Hepatic stellate cell (primary cell): ENCODE measurements around the gene CETN2.
"Not testable (repeated sequence)": the region's sequence is repeated elsewhere in the genome, so short reads cannot be mapped to it uniquely, and the experiment has no call there.

ENCODE experiments used
- DNase-seq: peaks from one replicate; pipeline ENCODE4 v3.0.0; 2011; ENCODE audit warnings: low spot score

The CETN2 gene

DNA sequence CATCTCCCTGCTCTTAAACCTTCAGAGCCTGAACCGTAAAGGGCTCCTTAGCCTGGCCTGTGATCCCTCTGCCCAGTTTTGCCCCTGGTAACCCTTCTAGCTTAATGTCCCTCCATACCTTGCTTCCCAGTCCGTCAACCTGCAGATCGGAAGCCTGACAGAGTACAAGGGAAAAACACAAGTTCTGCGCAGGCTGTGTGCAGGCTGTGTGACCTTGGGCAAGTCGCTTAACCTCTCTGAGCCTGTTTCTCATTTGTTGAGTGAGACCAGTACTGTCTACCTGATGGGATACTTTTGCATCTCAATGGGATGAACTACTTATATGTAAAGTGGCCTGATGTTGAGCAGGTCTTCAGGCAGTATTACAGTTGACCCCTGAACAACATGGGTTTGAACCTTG lies 2.0 kb upstream of the CETN2 start:
- DNase-seq, result no peak

- no peak for DNase-seq
Observed at GRCh38 chrX:152831391-152831790, 834 bp upstream of the CETN2 start.

GRCh38 chrX:152824841-152825374 lies 5.6 kb downstream of the CETN2 start:
- no peak for DNase-seq

- DNase-seq, result no peak
Observed at GRCh38 chrX:152823657-152824056, 6.9 kb downstream of the CETN2 start.

DNA sequence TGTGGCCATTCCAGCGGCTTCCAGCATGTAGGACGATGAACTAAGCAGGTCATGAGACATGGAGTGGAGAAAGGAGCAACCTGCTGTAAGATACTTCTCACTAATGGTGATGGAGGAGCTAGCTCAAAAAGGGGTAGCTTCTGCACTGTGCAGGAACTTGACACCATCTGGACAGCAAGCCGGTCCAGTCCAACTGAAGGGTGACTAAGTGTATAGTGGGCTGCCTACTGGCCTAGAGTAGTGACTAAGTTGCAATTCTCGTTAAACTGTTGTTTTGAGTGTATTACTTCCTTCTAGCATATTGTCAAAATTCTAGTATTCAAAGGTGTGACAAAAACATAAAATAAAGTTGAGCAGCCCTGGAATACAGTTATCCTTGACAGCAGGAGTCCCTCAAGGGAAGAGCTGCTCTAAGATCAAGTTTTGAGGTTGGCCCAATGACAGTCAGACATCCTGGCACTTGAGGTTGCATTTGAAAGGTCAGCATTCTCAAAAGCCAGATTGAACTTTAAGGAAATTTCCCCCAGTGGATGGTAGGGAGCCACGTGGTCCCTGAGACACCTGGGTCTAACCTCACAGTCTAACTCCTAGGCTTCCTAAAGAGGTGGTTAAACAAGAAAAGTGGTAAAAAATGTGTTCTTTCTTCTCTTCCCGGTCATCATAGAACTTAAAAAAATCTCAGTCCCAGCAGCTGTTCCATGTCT lies 8.0 kb downstream of the CETN2 start:
- DNase-seq, result no peak

DNA sequence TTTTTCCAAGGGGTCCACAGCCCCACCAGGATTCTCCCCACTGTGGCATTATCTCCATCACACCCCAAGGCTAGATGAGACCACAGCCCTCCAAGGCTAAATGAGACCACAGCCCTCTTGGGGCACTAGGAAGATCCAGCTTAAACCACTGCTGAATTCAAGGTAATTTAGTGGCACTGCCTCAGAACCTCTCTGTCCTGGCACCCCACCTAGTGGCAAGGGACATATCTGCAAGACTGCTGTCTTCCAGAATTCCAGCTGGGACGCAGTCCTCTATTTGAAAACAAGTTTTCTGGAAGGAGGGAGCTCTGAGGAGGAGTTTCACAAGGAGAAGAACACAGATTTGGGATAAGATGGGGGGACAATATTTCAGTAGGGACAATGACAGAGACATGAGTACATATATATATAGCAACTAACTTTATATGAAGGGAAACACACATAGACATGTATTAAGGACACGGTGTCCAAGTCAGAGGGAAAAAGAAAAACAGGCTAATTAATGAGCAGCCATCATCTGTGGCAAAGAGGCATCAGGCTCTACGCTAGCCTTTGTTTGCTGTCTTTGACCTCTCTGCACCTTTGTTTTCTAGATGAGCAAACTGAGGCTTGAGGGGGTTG lies 9.3 kb downstream of the CETN2 start:
- no peak for DNase-seq

DNA sequence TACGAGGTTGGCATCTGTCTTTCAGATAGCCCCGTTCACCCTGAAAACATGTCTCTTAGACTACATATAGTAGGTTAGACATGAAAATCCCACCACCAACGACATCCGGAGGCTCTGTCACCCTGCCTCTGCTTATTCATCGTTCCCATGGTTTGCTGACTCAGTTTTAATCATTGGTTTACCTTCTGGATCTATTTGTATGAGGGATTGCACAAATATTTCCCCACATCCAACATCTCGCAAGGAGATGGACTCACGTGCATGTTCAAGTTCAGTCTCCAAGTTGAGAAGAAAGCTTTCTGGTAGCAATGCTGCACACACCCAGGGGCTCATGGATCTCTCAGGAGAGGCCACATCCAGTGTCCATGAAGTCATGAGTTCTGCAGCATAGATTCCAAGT lies 10.8 kb downstream of the CETN2 start:
- no peak for DNase-seq

DNA sequence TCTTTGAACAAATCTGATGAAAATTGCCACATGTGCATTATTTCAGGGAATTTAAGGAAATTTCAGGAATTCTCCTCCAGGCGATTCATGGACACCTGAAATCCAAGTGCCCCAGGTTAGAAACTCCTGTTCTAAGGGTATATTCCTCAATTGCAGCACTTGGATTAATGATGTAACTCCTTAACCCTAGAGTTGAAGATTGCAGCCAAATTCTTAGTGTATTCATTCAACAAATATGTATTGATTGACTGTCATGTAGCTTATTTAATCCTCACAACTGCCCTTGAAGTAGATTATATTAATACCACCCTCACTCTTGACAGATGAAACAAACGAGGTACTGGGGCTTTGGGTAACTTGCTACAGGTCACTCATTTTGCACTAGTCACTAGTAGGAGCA lies 11.3 kb downstream of the CETN2 start:
- no peak for DNase-seq

DNA sequence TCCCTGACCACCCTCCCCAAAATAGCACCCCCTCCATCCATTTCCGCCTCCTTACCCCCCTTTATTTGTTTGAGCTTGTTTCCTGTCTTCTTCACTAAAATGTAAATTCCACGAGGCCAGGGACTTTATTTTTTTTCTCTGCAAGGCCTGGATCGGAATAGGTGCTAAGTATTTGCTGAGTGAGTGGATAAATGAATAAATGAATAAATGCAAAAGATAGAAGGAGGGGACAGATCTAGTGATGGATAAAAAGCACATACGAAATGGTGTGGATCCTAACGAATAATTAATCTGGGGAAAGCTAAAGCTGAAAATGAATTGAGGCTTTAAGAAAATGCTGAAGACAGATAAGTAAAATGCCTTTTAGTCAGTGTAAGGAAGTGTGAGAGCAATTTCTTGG lies 12.2 kb downstream of the CETN2 start:
- no peak for DNase-seq

- peak; percentile 35 for DNase-seq
Observed at GRCh38 chrX:152817078-152817764, 13.3 kb downstream of the CETN2 start.

DNA sequence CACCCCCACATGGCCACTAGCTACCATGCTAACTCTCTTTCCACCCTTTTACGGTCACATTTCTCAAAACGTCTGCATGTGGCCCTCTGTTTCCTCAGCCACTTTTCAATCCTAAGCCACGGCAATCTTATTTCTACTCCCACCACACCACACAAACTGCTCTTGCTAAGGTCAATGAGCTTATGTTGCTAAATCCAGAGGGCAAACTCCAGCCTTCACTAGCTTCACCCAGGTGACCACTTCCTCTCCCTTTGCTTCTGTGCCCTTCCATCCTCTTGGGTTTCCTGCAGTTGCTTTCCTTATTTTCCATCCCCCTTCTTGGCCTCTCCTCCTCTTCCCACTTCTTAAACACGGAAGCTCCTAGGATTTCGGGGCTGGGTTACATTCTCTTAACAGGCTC lies 16.5 kb downstream of the CETN2 start:
- DNase-seq, result no peak

- DNase-seq, result no peak
Observed at GRCh38 chrX:152813206-152813605, 17.4 kb downstream of the CETN2 start.

DNA sequence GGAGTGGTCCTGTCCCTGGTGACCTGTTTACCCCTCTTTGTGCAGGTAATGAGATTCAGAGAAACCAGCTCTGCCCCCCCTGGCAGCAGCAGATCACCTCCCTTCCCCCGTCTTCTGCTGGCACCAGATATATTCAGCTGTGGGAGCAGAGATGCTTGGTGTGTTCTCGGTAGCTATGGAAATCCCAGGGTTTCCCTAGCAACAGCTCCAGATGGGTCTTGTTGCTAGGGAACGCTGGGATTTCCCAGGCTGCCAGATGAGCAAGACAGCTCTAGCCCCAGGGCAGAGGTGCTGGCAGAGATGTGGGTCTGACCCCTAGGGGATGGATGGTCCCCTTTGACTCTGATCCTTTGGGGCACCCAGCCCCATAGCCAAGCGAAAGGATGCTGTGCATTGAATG lies 20.2 kb downstream of the CETN2 start:
- no peak for DNase-seq

DNA sequence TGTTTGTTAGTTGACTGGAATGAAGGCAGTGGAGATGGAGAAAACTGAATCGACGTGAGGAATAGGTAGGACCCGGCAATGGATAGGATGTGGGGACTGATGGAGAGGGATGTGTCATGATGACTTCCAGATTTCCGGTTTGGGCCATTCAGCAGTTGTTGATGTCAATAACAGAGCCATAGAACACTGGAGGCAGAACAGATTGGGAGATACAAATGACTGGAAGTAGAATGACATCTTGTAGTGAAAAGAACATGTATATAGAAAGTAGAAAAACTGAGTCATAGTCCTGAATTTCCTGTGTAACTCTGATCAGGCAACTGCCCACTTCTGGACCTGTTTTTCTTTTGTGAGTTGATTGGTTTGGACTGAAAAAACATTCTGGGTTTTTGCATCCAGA lies 24.5 kb downstream of the CETN2 start:
- DNase-seq, result no peak

GRCh38 chrX:152798945-152799344 lies 31.6 kb downstream of the CETN2 start:
- DNase-seq, result no peak

GRCh38 chrX:152787062-152787461 lies 43.5 kb downstream of the CETN2 start:
- DNase-seq, result not testable (repeated sequence)
